Suprapubic skin (tissue), 4 donors: ENCODE measurements around the gene ZNF423. TPM values are rescaled to one million over a fixed set of nuclear protein-coding genes. Genes with fewer than 3 reads are reported as not detected.

Source experiments
- DNase-seq, 2 donors: peaks; one replicate each; pipeline ENCODE4 v3.0.0-alpha.2; 2019; ENCODE audit warnings: low spot score in 2 of 2
- H3K27ac ChIP-seq: fragments of 200-600 bp; sonication (generic); one replicate; pipeline ENCODE4 v1.5.1; 2019
- H3K27me3 ChIP-seq: fragments of 200-600 bp; sonication (generic); one replicate; pipeline ENCODE4 v1.5.1; 2019
- H3K36me3 ChIP-seq: fragments of 200-600 bp; sonication (generic); one replicate; pipeline ENCODE4 v1.5.1; 2019
- H3K4me1 ChIP-seq: fragments of 200-600 bp; sonication (generic); one replicate; pipeline ENCODE4 v1.5.1; 2019
- H3K4me3 ChIP-seq: fragments of 200-600 bp; sonication (generic); one replicate; pipeline ENCODE4 v1.5.1; 2019; ENCODE audit warnings: mild to moderate bottlenecking
- H3K9me3 ChIP-seq: fragments of 200-600 bp; sonication (generic); one replicate; pipeline ENCODE4 v1.5.1; 2019
- EP300 ChIP-seq: sonication (generic); formaldehyde crosslinking; IDR thresholded peaks from one replicate; pipeline ENCODE4 v1.6.1; 2017; ENCODE audit warnings: antibody characterized with exemption
- POLR2A ChIP-seq, 2 donors: fragments of 450-650 bp; IDR thresholded peaks; one replicate each; pipeline ENCODE4 v1.6.1; 2017; ENCODE audit warnings: antibody characterized with exemption in 2 of 2, mild to moderate bottlenecking in 2 of 2, moderate library complexity in 2 of 2
- POLR2AphosphoS5 ChIP-seq, 3 donors: sonication (generic); formaldehyde crosslinking; IDR thresholded peaks; one replicate each; pipeline ENCODE4 v1.6.1; 2017; ENCODE audit warnings: antibody characterized with exemption in 3 of 3
- WGBS: methylation state at CpG from one replicate; pipeline ENCODE4 v1.1.5; 2018; 5-methylcytosine and 5-hydroxymethylcytosine counted together
- total RNA-seq, 4 donors: library from RNA; depleted of rRNA; stranded (reverse); fragments of >200 nt; gene quantifications; one replicate each; pipeline ENCODE4 v1.1.0, GENCODE V29; 2016
- TF ChIP-seq, protein P1 (sequence below), 2 donors: fragments of 200-600 bp in 1 of 2; fragments of 450-650 bp in 1 of 2; sonication (generic) in 1 of 2; IDR thresholded peaks; one replicate each; pipeline ENCODE4 v1.5.1; 2016 to 2019; ENCODE audit warnings: antibody characterized with exemption in 2 of 2, mild to moderate bottlenecking in 1 of 2, moderate library complexity in 1 of 2

ZNF423 gene
- total RNA-seq, 4 donors from 2014 or later, result 1.3 to 5.3 (median 1.9) TPM

DNA sequence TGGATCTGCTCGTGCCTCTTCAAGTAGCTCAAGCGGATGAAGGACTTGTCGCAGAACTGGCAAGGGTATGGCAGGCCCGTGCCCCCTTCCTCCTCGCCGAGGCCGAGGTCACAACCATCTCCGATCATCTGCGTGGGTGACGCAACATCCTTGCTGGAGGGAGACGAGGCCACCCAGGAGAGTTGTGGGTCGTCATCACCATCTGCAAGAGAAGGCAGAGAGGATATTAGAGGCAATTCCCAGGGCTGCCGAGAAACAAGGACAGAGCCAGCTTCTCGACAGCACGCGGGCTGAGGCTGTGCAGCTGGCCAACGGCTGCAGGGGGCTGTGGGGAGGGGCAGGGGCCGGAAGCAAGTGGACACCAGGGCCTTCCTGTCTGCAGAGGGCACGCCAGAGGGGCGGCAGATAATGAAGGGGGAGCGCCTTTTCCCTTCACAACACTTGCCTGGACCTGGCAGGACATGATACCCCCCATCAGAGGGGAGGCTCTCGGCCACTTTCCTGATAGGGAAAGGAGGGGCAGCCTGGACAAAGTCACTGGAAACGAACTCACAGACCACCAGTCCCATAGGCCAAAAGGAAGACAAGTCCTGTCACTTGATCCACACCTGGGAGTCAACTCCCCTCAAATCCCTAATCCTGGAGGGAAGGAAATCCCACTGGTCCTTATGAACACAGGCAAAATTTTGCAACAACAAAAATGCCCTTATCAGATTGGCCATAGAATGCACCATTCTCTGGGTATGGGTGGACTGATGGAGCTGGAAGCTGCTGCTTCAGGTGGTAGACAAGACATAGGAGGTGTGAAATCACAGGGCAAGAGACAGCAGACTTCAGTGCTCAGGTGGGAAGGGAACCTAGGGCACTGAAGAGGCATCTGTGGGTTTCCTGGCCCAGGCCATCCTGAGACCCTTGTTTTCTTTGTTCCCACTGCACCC, 217.0 kb downstream of the ZNF423 start:
- Histone ChIP-seq H3K4me1 (peaks cover 12% of the 10 kb centered on the region), H3K27ac (no peak overlapping the region), H3K27me3 (peaks cover 4% of the 10 kb centered on the region), H3K36me3 (peaks cover 23% of the 10 kb centered on the region), H3K9me3 (no peaks in the 10 kb centered on the region), H3K4me3 (no peak overlapping the region)
- TF ChIP-seq EP300, result no peak
- no peak for TF ChIP-seq POLR2A (IDR thresholded peaks at IDR 0.05)
- TF ChIP-seq POLR2AphosphoS5 (IDR thresholded peaks at IDR 0.05), result no peak
- TF ChIP-seq, protein P1, sequence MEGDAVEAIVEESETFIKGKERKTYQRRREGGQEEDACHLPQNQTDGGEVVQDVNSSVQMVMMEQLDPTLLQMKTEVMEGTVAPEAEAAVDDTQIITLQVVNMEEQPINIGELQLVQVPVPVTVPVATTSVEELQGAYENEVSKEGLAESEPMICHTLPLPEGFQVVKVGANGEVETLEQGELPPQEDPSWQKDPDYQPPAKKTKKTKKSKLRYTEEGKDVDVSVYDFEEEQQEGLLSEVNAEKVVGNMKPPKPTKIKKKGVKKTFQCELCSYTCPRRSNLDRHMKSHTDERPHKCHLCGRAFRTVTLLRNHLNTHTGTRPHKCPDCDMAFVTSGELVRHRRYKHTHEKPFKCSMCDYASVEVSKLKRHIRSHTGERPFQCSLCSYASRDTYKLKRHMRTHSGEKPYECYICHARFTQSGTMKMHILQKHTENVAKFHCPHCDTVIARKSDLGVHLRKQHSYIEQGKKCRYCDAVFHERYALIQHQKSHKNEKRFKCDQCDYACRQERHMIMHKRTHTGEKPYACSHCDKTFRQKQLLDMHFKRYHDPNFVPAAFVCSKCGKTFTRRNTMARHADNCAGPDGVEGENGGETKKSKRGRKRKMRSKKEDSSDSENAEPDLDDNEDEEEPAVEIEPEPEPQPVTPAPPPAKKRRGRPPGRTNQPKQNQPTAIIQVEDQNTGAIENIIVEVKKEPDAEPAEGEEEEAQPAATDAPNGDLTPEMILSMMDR (IDR thresholded peaks at IDR 0.05), result no peak
- no peak for DNase-seq
- 73% methylated on average over 23 of the region's 23 CpGs for WGBS

DNA sequence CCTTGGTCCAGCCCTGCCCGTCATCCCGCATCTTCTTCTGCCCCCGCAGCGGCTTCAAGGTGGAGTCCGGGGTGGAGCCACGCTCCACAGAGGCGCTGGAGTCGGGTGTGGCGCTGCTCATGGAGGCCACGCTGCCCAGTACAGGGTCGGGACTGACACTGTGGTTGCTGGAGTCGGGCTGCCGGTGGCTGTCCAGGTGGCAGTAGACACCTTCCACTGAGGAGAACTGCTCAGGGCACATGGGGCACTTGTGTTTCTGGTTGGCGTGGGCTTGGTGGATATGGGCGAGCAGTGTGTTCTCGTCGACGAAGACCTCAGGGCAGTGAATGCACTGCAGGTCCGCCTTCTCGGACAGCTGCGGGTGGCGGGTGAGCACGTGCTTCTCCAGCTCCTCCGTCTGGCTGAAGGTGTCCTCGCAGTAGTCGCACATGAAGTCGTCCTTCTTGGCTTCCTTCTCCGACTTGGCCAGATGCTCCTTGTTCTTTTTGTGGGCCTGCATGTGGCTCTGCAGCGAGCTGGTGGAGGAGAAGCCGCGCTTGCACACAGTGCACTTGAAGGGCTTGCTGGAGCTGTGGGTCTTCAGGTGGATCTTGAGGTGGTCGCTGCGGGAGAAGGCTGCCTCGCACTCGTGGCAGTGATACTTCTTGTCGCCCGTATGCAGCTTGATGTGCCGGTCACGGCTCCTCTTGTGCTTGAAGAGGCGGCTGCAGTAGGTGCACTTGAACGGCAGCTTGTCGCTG, 217.8 kb downstream of the ZNF423 start:
- Histone ChIP-seq H3K4me3 (no peak overlapping the region), H3K9me3 (no peaks in the 10 kb centered on the region), H3K27me3 (peaks cover 4% of the 10 kb centered on the region), H3K27ac (no peak overlapping the region), H3K36me3 (peaks cover 23% of the 10 kb centered on the region), H3K4me1 (peaks cover 11% of the 10 kb centered on the region)
- TF ChIP-seq EP300, result no peak
- no peak for TF ChIP-seq POLR2AphosphoS5 (IDR thresholded peaks at IDR 0.05)
- no peak for TF ChIP-seq POLR2A (IDR thresholded peaks at IDR 0.05)
- TF ChIP-seq, protein P1 (IDR thresholded peaks at IDR 0.05), result no peak
- DNase-seq, result no peak
- 95% methylated on average over 40 of the region's 42 CpGs for WGBS

DNA sequence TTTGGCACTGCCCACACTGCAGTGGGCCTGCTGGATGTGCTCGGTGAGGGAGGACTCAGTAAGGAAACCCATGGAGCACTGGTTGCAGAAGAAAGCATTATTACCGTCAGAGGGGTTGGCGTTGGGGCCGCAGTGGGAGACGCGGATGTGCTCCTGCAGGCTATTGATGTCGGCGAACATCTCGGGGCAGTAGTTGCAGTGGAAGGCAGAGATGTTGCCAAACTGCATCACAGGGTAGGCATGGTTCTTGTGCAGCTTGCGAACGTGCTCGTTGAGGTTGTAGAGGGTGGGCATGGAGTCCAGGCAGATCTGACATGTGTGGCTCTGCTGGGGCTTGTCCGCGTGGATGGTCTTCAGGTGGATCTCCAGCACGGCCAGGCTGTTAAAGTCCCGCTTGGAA, 218.4 kb downstream of the ZNF423 start:
- Histone ChIP-seq H3K36me3 (peaks cover 23% of the 10 kb centered on the region), H3K9me3 (no peaks in the 10 kb centered on the region), H3K27ac (no peak overlapping the region), H3K27me3 (peaks cover 4% of the 10 kb centered on the region), H3K4me1 (peaks cover 11% of the 10 kb centered on the region), H3K4me3 (no peak overlapping the region)
- TF ChIP-seq POLR2A (IDR thresholded peaks at IDR 0.05) (no peak), EP300 (no peak), POLR2AphosphoS5 (IDR thresholded peaks at IDR 0.05) (no peak)
- TF ChIP-seq, protein P1 (IDR thresholded peaks at IDR 0.05), result no peak
- no peak for DNase-seq
- WGBS, result 98% methylated on average over 13 of the region's 16 CpGs

DNA sequence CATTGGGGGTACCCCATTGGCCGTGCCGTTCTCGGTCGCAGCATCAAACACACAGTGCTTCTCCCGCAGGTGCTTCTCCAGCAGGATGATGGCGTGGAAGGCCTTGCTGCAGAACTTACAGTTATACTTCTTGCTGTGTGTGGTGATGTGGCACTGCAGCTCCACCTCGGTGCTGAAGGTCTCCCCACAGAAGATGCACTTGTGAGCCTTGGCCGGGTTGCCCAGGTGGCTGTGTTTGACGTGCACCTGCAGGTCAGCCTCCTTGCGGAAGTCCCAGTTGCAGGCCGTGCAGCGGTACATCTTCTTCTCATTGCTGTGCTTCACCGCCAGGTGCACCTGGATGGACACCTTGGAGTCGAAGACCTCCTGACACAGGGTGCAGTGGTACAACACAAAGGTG, 219.3 kb downstream of the ZNF423 start:
- no peak for TF ChIP-seq EP300
- TF ChIP-seq, protein P1 (IDR thresholded peaks at IDR 0.05), result no peak
- no peak for TF ChIP-seq POLR2AphosphoS5 (IDR thresholded peaks at IDR 0.05)
- no peak for TF ChIP-seq POLR2A (IDR thresholded peaks at IDR 0.05)

More for the DNA sequence above, 219.3 kb downstream of the ZNF423 start:
- no peak overlapping the region for H3K4me3 ChIP-seq
- H3K27me3 ChIP-seq, result peaks cover 4% of the 10 kb centered on the region
- H3K9me3 ChIP-seq, result no peaks in the 10 kb centered on the region
- peaks cover 11% of the 10 kb centered on the region for H3K4me1 ChIP-seq
- peaks cover 23% of the 10 kb centered on the region for H3K36me3 ChIP-seq
- no peak overlapping the region for H3K27ac ChIP-seq
- no peak for DNase-seq
- 97% methylated on average over 11 of the region's 14 CpGs for WGBS
